TTC549 (cell line): ENCODE measurements around the gene GDI1.

Experiments
- FAIRE-seq: peaks from 2 replicates; lab custom pipeline; 2012; peaks lifted over from hg19 to GRCh38; lab: Jason Lieb, UNC

Gene GDI1

DNA sequence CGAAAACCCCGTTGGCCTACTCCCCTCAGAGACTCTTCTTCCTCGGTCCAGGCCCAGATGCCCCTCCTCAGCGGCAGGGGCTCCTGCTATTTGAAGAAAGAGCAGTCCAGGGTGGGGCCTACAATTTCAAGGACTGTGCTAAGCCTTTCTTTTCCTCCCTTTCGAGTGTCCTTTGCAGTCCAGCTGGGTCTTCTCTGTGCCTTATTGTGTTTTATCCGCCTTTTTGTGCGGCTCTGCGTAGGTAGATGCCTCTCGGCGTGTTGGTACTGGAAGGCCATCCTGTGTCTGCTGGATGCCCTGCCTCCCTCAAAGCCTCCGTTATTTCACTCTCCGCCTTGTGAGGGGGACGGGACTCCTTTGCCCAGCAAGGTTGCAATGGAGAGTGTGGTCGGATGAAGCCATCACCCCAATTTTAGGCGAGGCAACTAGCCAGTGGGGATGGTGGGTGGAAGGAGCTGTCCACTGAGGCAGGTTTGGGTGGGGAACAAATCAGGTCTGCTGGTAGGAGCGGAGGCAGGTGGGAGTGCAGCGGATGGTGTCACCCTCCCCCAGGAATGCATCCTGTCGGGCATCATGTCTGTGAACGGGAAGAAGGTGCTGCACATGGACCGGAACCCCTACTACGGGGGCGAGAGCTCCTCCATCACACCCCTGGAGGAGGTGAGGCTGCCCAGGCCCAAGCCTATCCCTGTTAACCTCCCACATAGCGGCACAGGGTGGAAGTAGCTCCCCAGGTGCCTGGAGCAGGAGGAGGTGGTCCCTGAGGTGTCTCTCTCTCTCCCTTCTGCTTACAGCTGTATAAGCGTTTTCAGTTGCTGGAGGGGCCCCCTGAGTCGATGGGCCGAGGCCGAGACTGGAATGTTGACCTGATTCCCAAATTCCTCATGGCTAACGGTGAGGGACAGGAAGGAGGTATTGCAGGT, 1.3 kb downstream of the GDI1 start:
- no peak for FAIRE-seq

DNA sequence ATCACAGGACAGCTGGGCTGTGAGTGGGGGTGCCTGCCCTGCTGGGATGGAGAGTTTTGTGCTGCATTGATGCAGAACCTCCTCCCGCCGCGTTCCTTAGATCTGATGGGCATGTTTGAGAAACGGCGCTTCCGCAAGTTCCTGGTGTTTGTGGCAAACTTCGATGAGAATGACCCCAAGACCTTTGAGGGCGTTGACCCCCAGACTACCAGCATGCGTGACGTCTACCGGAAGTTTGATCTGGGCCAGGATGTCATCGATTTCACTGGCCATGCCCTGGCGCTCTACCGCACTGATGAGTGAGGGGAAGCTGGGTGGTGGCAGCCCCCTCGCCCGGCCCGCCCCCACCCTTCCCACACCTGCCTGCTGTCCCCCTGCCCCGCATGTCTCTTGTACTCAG, 2.9 kb downstream of the GDI1 start:
- no peak for FAIRE-seq

GRCh38 chrX:154440623-154441357, 3.8 kb downstream of the GDI1 start:
- no peak for FAIRE-seq

- FAIRE-seq, result no peak
Measured at GRCh38 chrX:154441564-154441963, 4.6 kb downstream of the GDI1 start.

- FAIRE-seq, result no peak
Measured at GRCh38 chrX:154441984-154442707, 5.2 kb downstream of the GDI1 start.

- no peak for FAIRE-seq
Measured at GRCh38 chrX:154443479-154443910, 6.5 kb downstream of the GDI1 start.

DNA sequence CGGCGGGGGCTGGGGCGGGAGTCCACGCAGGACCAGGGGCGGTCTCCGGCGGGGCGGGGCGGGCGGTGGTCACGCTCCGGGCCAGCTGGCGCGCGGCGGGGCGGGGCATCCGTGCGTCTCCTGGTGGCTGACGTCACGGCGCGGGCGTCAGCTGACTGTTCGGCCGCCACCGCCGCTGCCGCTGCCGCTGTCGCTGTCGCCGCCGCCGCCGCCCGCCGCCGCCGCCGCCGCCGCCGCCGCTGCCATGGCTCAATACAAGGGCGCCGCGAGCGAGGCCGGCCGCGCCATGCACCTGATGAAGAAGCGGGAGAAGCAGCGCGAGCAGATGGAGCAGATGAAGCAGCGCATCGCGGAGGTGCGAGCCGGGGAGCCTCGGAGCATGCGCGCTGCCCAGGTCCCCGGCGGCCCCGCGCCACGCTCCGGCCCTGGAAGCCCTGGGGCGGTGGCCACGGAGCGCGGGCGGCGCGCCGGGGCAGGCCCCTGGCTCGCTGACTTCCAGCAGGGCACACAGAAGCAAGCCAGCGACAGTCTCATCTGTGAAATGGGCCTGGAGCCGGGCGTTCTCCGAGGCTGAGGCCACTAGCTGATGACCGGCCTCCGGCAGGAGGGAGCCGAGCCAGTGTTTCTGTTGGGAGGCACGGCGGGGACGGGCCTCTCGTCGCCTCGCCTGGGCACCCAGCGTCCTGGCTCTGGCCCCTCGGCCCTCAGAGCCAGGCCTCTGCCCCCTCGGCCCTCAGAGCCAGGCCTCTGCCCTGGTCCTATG, 7.2 kb downstream of the GDI1 start, which contains the start of gene FAM50A:
Gene FAM50A (plus strand): TSS at position 150 of the 763 bp plus-strand sequence. CDS start 95 bp downstream, at position 245.
- FAIRE-seq, result no peak

DNA sequence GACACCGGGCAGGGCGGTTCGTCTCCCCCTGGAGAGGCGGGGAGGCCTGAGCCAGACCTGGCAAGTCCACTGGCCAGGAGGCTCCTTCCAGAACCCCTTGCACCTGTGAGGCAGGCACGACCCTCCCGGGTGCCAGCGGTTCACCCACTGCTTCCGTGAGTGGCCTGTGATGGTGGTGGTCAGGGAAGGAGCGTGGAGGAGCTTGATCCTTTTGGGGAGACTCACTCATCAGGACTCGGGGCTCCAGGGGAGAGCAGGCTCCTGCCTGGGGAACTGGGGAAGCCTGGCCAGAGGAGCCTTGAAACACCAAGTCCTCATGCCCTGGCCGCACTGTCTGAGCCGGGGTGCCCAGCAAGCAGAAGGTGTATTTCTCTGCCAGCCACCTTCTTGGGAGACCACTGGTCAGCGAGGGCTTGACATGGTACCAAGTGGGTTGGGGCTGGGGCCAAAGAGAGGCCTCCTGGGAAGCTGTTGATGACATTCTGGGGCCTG, 7.8 kb downstream of the GDI1 start:
- no peak for FAIRE-seq

- FAIRE-seq, result no peak
Measured at GRCh38 chrX:154445776-154446175, 8.8 kb downstream of the GDI1 start.

GRCh38 chrX:154446430-154446829, 9.5 kb downstream of the GDI1 start:
- FAIRE-seq, result no peak

GRCh38 chrX:154448484-154448883, 11.5 kb downstream of the GDI1 start:
- no peak for FAIRE-seq

- no peak for FAIRE-seq
Measured at GRCh38 chrX:154449618-154450017, 12.7 kb downstream of the GDI1 start.

DNA sequence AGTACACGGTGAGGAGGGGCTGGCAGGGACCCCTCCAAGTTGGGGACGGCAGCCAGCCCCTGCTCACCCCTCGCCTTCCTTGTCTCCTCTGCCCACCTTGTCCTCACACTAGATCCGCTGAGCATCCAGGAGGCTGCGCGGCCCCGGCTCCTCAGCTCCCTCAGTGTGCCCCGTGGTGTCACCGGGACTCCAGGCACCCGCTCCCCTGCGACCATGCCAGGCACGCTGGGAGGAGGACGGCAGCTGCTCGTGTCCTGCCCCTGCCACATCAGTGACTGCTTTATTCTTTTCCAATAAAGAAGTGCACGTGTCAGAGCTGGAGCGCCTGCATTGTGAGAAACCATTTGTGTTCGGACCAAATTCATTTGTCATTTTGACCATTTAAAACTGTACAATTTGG, 13.4 kb downstream of the GDI1 start:
- FAIRE-seq, result no peak

DNA sequence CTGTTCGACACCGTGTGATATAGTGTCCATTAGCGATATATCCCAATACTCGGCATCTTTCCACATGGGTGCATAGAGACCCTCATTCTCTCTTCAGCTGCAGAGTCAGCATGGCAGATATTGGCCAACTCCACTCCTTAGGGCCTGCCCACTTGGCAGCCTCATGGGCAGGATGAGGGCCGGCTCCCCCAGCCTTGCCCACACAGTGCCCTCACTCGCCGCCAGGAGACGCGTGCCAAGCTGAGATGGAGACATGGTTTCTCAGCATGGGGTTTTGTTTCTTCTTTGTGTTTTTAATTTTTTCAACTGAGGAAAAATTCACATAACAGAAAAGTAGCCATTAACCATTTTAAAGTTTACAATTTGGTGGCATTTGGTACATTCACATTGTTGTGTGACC, 15.9 kb downstream of the GDI1 start:
- no peak for FAIRE-seq

DNA sequence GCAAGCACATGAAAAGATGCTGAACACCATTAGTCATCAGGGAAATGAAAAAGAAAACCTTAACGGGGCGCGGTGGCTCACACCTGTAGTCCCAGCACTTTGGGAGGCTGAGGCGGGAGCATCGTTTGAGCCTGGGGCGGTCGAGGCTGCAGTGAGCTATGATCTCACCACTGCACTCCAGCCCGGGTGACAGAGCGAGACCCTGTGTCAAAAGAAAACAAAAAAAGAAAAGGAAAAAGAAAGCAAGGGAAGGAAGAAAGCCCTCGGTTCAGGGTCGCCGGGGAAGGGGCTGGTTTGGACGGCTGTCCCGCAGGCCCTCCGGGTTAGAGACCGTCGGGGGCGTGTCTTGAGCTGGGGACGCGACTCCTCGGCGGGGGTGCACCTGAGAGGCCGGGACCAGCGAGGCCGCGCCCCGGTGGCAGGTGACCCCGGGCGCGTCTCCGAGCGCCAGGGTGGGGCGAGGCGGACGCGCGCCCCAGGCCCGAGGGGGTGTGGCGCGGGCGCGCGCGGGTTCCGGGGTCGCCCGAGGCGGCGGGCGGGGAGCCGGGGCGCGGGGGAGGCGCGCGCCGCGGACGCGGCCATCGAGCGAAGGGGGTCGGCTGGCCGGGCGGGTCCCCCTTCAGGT, 20.6 kb downstream of the GDI1 start:
- no peak for FAIRE-seq

DNA sequence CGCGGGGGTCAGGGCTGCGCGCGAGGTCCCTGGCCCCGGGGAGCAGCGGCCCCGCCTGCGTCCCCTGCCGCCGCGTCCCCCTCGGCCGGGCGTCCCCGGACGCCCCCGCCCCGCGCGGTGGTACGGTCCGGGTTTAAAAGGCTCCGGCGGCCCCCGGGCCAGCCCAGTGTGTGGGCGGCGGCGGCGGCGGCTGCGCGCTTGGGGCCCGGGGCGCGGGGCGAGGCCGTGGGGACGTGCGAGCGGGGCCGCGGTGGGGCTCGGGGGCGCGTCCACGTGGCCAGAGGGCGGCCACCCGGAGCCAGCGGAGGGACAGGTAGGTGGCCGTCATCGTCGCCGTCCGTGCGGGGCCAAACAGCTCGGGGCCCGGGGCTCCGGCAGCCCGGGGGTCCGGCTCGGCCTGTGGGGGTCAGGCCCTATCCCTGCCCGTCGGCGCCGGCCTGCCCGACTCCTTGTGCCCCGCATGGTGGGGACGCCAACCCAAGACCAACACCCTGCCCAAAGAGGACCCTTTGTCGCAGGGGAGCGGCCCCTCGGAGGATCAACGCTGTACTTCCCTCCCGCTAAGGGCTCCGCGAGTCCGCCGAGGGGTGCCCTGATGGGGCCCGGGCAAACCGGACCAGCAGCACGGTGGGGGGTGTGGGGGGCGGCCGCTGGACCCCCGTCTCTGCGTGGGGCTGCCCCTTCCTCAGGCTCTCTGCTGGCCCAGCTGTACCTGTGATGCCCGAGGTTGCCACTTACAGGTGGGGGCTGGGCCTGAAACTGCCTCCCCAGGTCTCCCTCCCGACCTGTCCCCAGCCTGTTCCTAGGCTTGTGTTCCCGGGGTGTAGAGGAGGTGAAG, 21.4 kb downstream of the GDI1 start, which contains the start of gene PLXNA3:
Gene PLXNA3 (plus strand): TSS at position 166 of the 838 bp plus-strand sequence. CDS start 1,903 bp downstream, outside the sequence.
- no peak for FAIRE-seq

DNA sequence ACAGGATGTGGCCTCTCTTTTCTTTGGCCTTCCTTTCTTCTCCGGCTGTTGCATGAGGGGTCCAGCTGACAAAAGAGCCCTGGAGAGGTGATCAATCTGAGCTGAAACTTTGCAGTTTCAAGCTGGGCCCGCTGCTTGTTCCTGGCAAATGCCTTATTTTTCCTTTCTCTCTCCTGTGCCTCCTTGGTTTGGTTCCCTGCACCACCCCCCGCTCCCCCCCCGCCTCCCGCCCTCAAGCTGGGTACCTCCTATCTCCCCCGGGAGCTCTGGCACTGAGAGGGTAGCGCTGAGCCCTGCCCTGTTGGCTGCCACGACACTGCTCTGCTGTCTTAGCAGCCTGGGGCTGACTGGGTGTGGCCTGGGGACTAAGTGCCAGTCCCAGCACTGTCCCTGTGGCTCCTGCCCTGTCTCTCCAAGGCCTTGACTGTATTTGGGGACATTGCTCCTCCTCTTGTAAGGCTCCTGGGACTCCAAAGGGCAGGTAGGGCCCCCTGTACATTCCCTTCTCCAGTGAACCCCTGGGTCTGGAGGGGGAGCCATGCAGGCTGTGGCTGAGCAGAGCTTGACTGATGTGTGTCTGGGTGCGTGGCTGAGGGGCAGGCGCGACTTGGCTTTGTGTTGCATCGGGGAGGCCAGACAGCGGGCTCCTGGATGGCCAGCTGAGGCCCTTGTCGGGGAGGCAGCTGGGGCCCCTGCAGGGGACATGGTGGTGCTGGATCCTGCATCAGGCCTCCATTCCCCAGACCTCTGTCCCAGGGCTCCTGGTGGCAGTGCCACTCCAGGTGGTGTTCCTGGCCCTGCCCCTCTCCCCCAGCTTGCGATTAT, 22.2 kb downstream of the GDI1 start:
- no peak for FAIRE-seq

- FAIRE-seq, result no peak
Measured at GRCh38 chrX:154459832-154460231, 22.9 kb downstream of the GDI1 start.

- no peak for FAIRE-seq
Measured at GRCh38 chrX:154460326-154460725, 23.4 kb downstream of the GDI1 start.
